ENCODE data around the gene LAMA3.

DNA sequence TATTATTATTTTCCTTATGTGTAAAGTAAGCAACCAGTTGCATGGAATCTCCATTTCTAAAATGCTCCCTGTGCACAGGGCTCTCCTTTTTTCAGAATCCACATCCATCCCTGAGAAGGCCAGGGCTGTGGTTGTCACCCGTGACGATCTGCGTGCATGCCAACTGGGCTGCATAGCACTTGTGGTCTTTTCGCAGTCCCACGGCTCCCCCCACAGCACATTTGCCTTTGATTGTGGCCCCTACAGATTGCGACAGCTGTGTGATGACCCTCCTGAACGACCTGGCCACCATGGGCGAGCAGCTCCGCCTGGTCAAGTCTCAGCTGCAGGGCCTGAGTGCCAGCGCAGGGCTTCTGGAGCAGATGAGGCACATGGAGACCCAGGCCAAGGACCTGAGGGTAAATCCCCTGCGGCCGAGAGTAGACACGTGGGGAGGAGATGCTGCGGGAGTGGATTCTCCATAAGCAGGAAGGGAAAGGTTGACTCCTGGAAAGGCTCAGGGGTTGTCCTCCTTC lies 205.5 kb downstream of the LAMA3 start:
- TF ChIP-seq, protein P1, sequence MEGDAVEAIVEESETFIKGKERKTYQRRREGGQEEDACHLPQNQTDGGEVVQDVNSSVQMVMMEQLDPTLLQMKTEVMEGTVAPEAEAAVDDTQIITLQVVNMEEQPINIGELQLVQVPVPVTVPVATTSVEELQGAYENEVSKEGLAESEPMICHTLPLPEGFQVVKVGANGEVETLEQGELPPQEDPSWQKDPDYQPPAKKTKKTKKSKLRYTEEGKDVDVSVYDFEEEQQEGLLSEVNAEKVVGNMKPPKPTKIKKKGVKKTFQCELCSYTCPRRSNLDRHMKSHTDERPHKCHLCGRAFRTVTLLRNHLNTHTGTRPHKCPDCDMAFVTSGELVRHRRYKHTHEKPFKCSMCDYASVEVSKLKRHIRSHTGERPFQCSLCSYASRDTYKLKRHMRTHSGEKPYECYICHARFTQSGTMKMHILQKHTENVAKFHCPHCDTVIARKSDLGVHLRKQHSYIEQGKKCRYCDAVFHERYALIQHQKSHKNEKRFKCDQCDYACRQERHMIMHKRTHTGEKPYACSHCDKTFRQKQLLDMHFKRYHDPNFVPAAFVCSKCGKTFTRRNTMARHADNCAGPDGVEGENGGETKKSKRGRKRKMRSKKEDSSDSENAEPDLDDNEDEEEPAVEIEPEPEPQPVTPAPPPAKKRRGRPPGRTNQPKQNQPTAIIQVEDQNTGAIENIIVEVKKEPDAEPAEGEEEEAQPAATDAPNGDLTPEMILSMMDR (conservative IDR thresholded peaks at IDR 0.05; ENCODE audit: low read length): no peak
- TF ChIP-seq EZH2phosphoT487 (IDR thresholded peaks at IDR 0.05; ENCODE audit: borderline replicate concordance): no peak

Measured in Loucy (cell line).